Heart right ventricle (tissue), 16 donors: ENCODE results near the gene RNF151. TPM values are rescaled to one million over a fixed set of nuclear protein-coding genes. Genes with fewer than 3 reads are reported as not detected.

Source experiments
- ATAC-seq, 8 donors: fragments of 200-7000 bp; cut with Tn5 transposase; one replicate each; pipeline ENCODE4 v1.9.1; 2020; ENCODE audit warnings: mild to moderate bottlenecking in 8 of 8, moderate library complexity in 8 of 8, moderate number of reproducible peaks in 1 of 8
- DNase-seq, 2 donors: peaks; one replicate each; pipeline ENCODE4 v3.0.0-alpha.2; 2020
- H3K27ac ChIP-seq, 10 donors: fragments of 200-600 bp; sonication (generic) in 2 of 10; one replicate each; pipeline versions ENCODE4 v1.5.0 to v1.8.0; 2020 to 2022; ENCODE audit warnings: mild to moderate bottlenecking in 3 of 10
- H3K27me3 ChIP-seq, 7 donors: fragments of 200-600 bp; one replicate each; pipeline ENCODE4 v1.8.0; 2021 to 2022; ENCODE audit warnings: mild to moderate bottlenecking in 2 of 7
- H3K36me3 ChIP-seq, 9 donors: fragments of 200-600 bp; sonication (generic) in 1 of 9; one replicate each; pipeline versions ENCODE4 v1.5.0 to v1.8.0; 2020 to 2022; ENCODE audit warnings: mild to moderate bottlenecking in 2 of 9
- H3K4me1 ChIP-seq, 9 donors: fragments of 200-600 bp; sonication (generic) in 1 of 9; one replicate each; pipeline versions ENCODE4 v1.5.0 to v1.8.0; 2020 to 2022; ENCODE audit warnings: mild to moderate bottlenecking in 4 of 9
- H3K4me3 ChIP-seq, 10 donors: fragments of 200-600 bp; sonication (generic) in 2 of 10; one replicate each; pipeline versions ENCODE4 v1.5.0 to v1.8.0; 2020 to 2022; ENCODE audit warnings: mild to moderate bottlenecking in 7 of 10, moderate library complexity in 2 of 10
- H3K9me3 ChIP-seq, 11 donors: fragments of 200-600 bp in 10 of 11; sonication (generic) in 2 of 11; one replicate each; pipeline versions ENCODE4 v1.5.0 to v1.8.0; 2013 to 2022; ENCODE audit warnings: mild to moderate bottlenecking in 2 of 11, control low read depth in 1 of 11, moderate library complexity in 1 of 11
- WGBS, 2 donors: extraction: QIAGEN DNeasy Blood & Tissue Kit; methylation state at CpG; one replicate each; pipeline ENCODE4 v1.1.7; 2013; ENCODE audit warnings: inconsistent platforms in 1 of 2; 5-methylcytosine and 5-hydroxymethylcytosine counted together
- intact Hi-C, 10 donors: fragments of 100-400 bp; cut with DNase I; formaldehyde crosslinking; loops; one replicate each; pipeline versions ENCODE4 v1.11.1 to v1.14.2; 2022
- polyA plus RNA-seq, 2 donors: library from polyadenylated mRNA; stranded (reverse); fragments of 200-250 nt; gene quantifications; one replicate each; pipeline ENCODE4 v1.2.3, GENCODE V29; 2013
- total RNA-seq, 10 donors: library from RNA; stranded (reverse); fragmentation: NEBNext Ultra II Directional in 3 of 10; extraction: Animal tissue kit (Norgen Biotek cat#: 25700) in 3 of 10; gene quantifications; one replicate each; pipeline versions ENCODE4 v1.2.1 to v1.2.4, GENCODE V29; 2021 to 2023
- TF ChIP-seq, protein P1 (sequence below), 9 donors: fragments of 200-600 bp; sonication (generic) in 2 of 9; IDR thresholded peaks; one replicate each; pipeline versions ENCODE4 v1.5.0 to v1.8.0; 2021 to 2022; ENCODE audit warnings: antibody characterized with exemption in 9 of 9, mild to moderate bottlenecking in 5 of 9, moderate library complexity in 1 of 9
- donor health status: Arrhythmogenic right ventricular cardiomyopathy.
- donor health status: ischemic (EF 13 %, LVEDD 7.1; RV severe dilation, severe dysfunction).
- donor health status: healthy with polysubstance abuse.
- donor health status: DM: no; HTN: yes; CAD: no.
- donor health status: DM: no; HTN: no; CAD: no.
- donor health status: ischemic (EF 25% LVEDD 6.9; RV normal size, moderate dysfunction).
- donor health status: ischemic (EF 25% LVEDD 5.7; RV mildly dilated, moderate dysfunction).
- donor health status: healthy.
- donor health status: DM: yes; HTN: yes; CAD: no.
- donor health status: Ischemic cardiomyopathy.
- donor health status: ischemic (EF 35%, LVEDD 5.7; RV mildly dilated, moderate dysfunction).
- donor health status: nonischemic (EF 11% LVEDD 7.7; RV severe dilation, severe dysfunction).
- donor health status: DM: yes; HTN: yes; CAD: no.
- donor health status: PGD.
- donor health status: ischemic (EF 29% LVEDD 5.4; RV normal size, mild dysfunction).
- donor health status: nonischemic (EF 23%, LVEDD 6.1; RV moderate dilation, normal function).

Gene RNF151
- total and polyA plus RNA-seq, 12 donors, result not detected

DNA sequence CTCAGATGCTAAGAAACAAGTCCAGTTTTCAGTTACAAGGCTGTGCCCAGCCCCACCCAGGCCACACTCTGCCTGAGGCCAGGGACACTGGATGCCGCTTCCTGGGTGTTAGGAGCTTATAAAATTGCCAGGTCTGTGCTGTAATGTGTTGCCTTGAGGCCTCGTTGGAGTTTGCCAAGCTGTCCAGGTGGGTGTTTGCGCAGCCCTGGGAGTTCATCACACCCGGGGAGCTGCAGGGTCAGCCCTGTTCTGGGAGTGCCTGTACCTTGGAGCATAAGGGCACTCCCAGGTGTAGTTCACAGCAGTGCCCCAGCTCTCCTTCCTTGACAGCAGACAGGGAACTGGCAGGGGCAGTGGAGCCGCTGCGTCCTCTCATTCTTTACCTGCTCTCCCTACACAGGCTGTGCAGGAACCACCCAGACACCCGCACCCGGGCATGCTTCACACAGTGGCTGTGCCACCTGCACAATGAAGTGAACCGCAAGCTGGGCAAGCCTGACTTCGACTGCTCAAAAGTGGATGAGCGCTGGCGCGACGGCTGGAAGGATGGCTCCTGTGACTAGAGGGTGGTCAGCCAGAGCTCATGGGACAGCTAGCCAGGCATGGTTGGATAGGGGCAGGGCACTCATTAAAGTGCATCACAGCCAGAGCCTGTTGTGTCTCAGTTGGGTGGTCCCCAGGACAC lies 19.0 kb downstream of the RNF151 start:
- ATAC-seq (no peak), DNase-seq (no peak)
- intact Hi-C loops, result loop anchor here in 1 of 10 donors (10.0 kb wide), 1 partner anchor 61 kb away; no protein-coding TSS in a partner anchor
- H3K27me3 ChIP-seq, result peaks cover 15 to 53% (median 40%) of the 10 kb centered on the region in 7 donors
- no peak overlapping the region for H3K27ac ChIP-seq
- 96 to 97% methylated on average over 14 of the region's 14 CpGs for WGBS, 2 donors
- no peaks in the 10 kb centered on the region for H3K9me3 ChIP-seq
- H3K4me1 ChIP-seq, result peaks cover 11 to 30% (median 27%) of the 10 kb centered on the region in 9 donors
- peak overlapping the region in 2 of 10 donors; percentile 80 to 81 for H3K4me3 ChIP-seq
- peaks cover 0 to 23% (median 12%) of the 10 kb centered on the region in 9 donors for H3K36me3 ChIP-seq
- TF ChIP-seq, protein P1, sequence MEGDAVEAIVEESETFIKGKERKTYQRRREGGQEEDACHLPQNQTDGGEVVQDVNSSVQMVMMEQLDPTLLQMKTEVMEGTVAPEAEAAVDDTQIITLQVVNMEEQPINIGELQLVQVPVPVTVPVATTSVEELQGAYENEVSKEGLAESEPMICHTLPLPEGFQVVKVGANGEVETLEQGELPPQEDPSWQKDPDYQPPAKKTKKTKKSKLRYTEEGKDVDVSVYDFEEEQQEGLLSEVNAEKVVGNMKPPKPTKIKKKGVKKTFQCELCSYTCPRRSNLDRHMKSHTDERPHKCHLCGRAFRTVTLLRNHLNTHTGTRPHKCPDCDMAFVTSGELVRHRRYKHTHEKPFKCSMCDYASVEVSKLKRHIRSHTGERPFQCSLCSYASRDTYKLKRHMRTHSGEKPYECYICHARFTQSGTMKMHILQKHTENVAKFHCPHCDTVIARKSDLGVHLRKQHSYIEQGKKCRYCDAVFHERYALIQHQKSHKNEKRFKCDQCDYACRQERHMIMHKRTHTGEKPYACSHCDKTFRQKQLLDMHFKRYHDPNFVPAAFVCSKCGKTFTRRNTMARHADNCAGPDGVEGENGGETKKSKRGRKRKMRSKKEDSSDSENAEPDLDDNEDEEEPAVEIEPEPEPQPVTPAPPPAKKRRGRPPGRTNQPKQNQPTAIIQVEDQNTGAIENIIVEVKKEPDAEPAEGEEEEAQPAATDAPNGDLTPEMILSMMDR (IDR thresholded peaks at IDR 0.05), result no peak

DNA sequence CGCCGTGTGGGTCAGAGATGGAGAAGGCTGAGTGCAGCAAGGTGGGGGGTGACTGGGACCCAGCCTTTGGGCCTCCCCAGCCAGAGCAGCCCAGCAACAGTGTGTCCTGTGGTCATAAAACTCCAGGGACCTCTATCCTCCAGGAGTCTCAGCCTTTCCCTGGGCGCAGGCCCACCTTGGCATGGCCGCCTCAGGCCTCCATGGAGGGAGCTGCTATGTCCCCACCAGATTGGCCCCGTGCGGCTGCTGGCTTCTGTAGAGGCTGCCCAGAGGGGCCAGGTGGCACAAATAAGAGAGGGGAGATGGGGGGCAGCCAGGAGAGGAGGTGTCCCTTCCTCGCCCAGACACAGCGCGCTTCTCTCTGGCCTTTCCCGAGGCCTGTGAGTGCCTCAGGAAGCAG lies 20.5 kb downstream of the RNF151 start:
- TF ChIP-seq, protein P1 (IDR thresholded peaks at IDR 0.05), result no peak
- DNase-seq (no peak), ATAC-seq (no peak)
- no peak overlapping the region for H3K27ac ChIP-seq
- H3K4me3 ChIP-seq, result no peak overlapping the region
- peaks cover 16 to 45% (median 41%) of the 10 kb centered on the region in 9 donors for H3K4me1 ChIP-seq
- peaks cover 0 to 23% (median 12%) of the 10 kb centered on the region in 9 donors for H3K36me3 ChIP-seq
- WGBS, 2 donors, result 88 to 90% methylated on average over 10 of the region's 10 CpGs
- intact Hi-C loops, result loop anchor here in 1 of 10 donors (10.0 kb wide), 1 partner anchor 62 kb away; no protein-coding TSS in a partner anchor
- no peaks in the 10 kb centered on the region for H3K9me3 ChIP-seq
- peaks cover 12 to 50% (median 39%) of the 10 kb centered on the region in 7 donors for H3K27me3 ChIP-seq

DNA sequence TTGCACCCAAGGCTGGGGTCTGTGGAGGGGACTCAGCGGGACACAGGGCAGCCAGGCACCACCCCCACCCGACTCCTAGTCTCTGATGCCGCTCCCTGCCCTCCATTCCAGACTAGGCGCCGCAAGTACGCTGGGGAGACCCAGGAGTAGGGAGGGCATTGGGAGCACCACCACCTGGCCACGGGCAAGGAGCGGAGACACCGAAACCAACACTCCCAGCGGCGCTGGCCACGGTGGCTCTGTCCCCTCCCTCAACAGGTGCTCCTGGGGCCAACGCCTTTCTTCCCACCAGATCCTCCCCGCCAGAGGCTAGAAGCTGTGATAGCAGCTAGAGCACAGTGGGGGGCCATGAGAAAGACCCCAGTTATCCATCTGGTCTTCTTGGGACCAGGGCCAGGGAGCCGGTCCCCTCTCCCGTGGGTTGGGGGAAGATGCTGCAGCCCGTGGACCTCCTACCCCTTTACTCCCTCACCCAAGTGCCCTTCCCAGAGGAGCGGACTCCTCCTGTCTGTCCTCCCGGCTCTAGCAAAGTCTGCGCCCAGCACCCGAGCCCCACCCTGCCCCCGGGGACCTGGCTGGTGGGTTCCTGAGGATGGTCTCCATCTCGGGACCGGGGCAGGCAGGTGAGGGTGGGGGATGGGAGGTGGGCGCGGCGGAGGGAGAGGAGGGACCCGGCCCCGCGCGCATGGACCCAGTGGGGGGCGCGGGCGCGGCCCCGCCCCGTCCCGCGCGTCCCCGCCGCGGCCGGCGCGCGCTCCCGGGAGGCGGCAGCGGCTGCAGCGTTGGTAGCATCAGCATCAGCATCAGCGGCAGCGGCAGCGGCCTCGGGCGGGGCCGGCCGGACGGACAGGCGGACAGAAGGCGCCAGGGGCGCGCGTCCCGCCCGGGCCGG lies 22.8 kb downstream of the RNF151 start, which contains the start of gene SYNGR3:
Gene SYNGR3 (plus strand): TSS at position 762 of the 892 bp plus-strand sequence. CDS start 133 bp downstream, outside the sequence.
- ATAC-seq (no peak), DNase-seq (peak in 1 of 2 donors; percentile 18)
- Histone ChIP-seq H3K4me1 (peaks cover 10 to 38% (median 29%) of the 10 kb centered on the region in 9 donors), H3K9me3 (no peaks in the 10 kb centered on the region), H3K36me3 (peaks cover 0 to 23% (median 12%) of the 10 kb centered on the region in 9 donors), H3K27me3 (peaks cover 12 to 40% (median 36%) of the 10 kb centered on the region in 7 donors), H3K4me3 (peak within 1 kb of the TSS in 5 of 10 donors; percentile 10 to 60 (median 24)), H3K27ac (no peak within 1 kb of the TSS)
- TF ChIP-seq, protein P1 (IDR thresholded peaks at IDR 0.05), result no peak
- WGBS, 2 donors, result 6% methylated on average over 46 to 67 of the region's 67 CpGs
- intact Hi-C loops, result loop anchor here in 1 of 10 donors (10.0 kb wide), 1 partner anchor 65 kb away; no protein-coding TSS in a partner anchor

DNA sequence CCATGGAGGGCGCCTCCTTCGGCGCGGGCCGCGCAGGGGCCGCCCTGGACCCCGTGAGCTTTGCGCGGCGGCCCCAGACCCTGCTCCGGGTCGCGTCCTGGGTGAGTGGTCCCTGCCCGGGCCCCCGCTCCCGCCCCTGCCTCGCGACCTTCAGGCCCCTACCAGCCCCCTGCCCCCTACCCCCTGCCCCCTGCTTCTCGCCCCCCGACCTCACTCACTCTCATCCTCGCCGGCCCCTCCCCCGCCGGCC lies 23.4 kb downstream of the RNF151 start:
- intact Hi-C loops, result no loop called here
- Histone ChIP-seq H3K4me3 (peak overlapping the region in 5 of 10 donors; percentile 10 to 60 (median 24)), H3K36me3 (peaks cover 0 to 23% (median 12%) of the 10 kb centered on the region in 9 donors), H3K27ac (no peak overlapping the region), H3K9me3 (no peaks in the 10 kb centered on the region), H3K27me3 (peaks cover 12 to 40% (median 36%) of the 10 kb centered on the region in 7 donors), H3K4me1 (peaks cover 6 to 33% (median 24%) of the 10 kb centered on the region in 9 donors)
- TF ChIP-seq, protein P1 (IDR thresholded peaks at IDR 0.05), result no peak
- DNase-seq, result no peak
- ATAC-seq, result no peak
- WGBS, 2 donors, result 0 to 1% methylated on average over 18 to 25 of the region's 25 CpGs
